KMS-11 (cell line): Measurements from ENCODE around the gene UHMK1.

Source experiments
- H2AFZ ChIP-seq: fragments of 200-600 bp; sonication (generic); 2 replicates; pipeline ENCODE4 v1.6.1; 2016; ENCODE audit warnings: antibody characterized with exemption, mixed run types, low read depth
- H3K27ac ChIP-seq: fragments of 200-600 bp; sonication (generic); 2 replicates; pipeline ENCODE4 v1.6.1; 2016; ENCODE audit warnings: mild to moderate bottlenecking, mixed run types
- H3K27me3 ChIP-seq: fragments of 200-600 bp; sonication (generic); 2 replicates; pipeline ENCODE4 v1.6.1; 2017; ENCODE audit warnings: mild to moderate bottlenecking, low read depth, mixed run types, moderate library complexity; ENCODE audit not compliant: insufficient read depth
- H3K36me3 ChIP-seq: fragments of 200-600 bp; sonication (generic); 2 replicates; pipeline ENCODE4 v1.6.1; 2017; ENCODE audit warnings: mild to moderate bottlenecking, mixed run types; ENCODE audit not compliant: insufficient read depth
- H3K4me1 ChIP-seq: fragments of 200-600 bp; sonication (generic); 2 replicates; pipeline ENCODE4 v1.6.1; 2016; ENCODE audit warnings: mild to moderate bottlenecking, low read depth, mixed run types; ENCODE audit not compliant: poor library complexity, severe bottlenecking
- H3K4me2 ChIP-seq: fragments of 200-600 bp; sonication (generic); 2 replicates; pipeline ENCODE4 v1.7.0; 2016; ENCODE audit warnings: mild to moderate bottlenecking, mixed run types
- H3K4me3 ChIP-seq: fragments of 200-600 bp; sonication (generic); IDR thresholded peaks from 2 replicates; pipeline ENCODE4 v1.6.1; 2017; ENCODE audit warnings: low read depth, low read length, mixed read lengths; ENCODE audit not compliant: insufficient read depth
- H3K79me2 ChIP-seq: fragments of 200-600 bp; sonication (generic); 2 replicates; pipeline ENCODE4 v1.6.1; 2016; ENCODE audit warnings: low read depth, mixed run types; ENCODE audit not compliant: insufficient read depth
- H3K9ac ChIP-seq: fragments of 200-600 bp; sonication (generic); 2 replicates; pipeline ENCODE4 v1.6.1; 2016; ENCODE audit warnings: mild to moderate bottlenecking, mixed run types
- H4K20me1 ChIP-seq: fragments of 200-600 bp; sonication (generic); 2 replicates; pipeline ENCODE4 v1.6.1; 2016; ENCODE audit warnings: mild to moderate bottlenecking, mixed run types; ENCODE audit not compliant: insufficient read depth
- CTCF ChIP-seq: fragments of 200-600 bp; sonication (generic); conservative IDR thresholded peaks from 2 replicates; pipeline ENCODE4 v1.6.1; 2017; ENCODE audit warnings: low read depth, mild to moderate bottlenecking, antibody characterized with exemption, low read length, moderate library complexity, mixed read lengths

Gene UHMK1

GRCh38 chr1:162561037-162561615 lies 63.5 kb downstream of the UHMK1 start:
- Histone ChIP-seq H3K4me1 (peaks cover 49% of the 10 kb centered on the region), H3K27ac (peak overlapping the region; percentile 61), H3K4me3 (peak overlapping the region; percentile 94), H3K9ac (peak overlapping the region; percentile 77), H3K79me2 (peaks cover 46% of the 10 kb centered on the region), H3K36me3 (peaks cover 6% of the 10 kb centered on the region), H2AFZ (peak overlapping the region; percentile 98), H4K20me1 (peaks cover 32% of the 10 kb centered on the region), H3K4me2 (peak overlapping the region; percentile 82), H3K27me3 (no peaks in the 10 kb centered on the region)
- no peak for TF ChIP-seq CTCF

DNA sequence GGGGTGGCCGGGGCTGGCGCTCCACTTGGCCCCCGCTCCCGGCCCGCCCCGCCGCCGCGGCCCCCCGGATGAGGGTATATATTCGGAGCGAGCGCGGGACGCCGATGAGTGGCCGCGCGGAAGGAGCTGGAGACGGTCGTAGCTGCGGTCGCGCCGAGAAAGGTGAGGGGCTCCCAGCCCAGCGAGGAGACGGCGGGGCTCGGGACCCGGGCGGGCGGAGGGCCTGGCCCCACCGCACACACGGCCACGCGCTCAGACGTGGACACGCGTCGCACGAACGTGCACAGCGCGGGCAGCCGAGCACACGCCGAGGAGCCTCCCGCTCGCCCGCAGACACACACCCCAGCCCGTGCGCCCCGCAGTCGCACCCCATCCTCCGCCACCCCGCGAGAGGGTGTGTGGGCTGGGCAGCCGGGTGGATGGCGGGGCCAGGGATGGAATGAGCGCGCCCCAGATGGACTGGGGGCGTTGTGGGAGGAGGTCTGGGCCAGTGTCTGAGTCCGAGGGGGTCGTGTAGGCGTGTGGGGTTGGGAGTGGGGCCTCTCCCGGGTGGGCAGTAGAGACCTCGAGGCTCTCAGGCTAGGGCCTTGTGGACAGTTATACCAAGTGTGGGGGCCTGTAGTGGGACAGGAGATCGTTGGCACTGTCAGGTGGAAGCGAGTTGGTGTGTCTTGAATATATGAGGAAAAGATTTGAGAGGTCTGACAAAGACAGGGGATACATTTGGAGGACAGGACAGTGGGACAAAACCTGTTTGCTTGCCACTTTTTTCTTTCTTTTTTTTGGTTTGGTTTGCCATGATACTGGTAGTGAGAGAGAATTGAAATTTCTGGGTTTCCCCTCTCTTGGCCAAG lies 64.2 kb downstream of the UHMK1 start, which contains the start of gene UAP1:
Gene UAP1 (plus strand): TSS at position 107 of the 854 bp plus-strand sequence. CDS start 4,347 bp downstream, outside the sequence.
- H3K36me3 ChIP-seq = peaks cover 13% of the 10 kb centered on the region
- no peaks in the 10 kb centered on the region for H3K27me3 ChIP-seq
- H4K20me1 ChIP-seq = peaks cover 33% of the 10 kb centered on the region
- H3K4me1 ChIP-seq = peaks cover 56% of the 10 kb centered on the region
- peak within 1 kb of the TSS; percentile 77 for H3K9ac ChIP-seq
- TF ChIP-seq CTCF = no peak
- H2AFZ ChIP-seq = peak within 1 kb of the TSS; percentile 98
- H3K79me2 ChIP-seq = peaks cover 53% of the 10 kb centered on the region
- H3K4me3 ChIP-seq = peak within 1 kb of the TSS; percentile 94
- H3K27ac ChIP-seq = peak within 1 kb of the TSS; percentile 61
- H3K4me2 ChIP-seq = peak within 1 kb of the TSS; percentile 93

DNA sequence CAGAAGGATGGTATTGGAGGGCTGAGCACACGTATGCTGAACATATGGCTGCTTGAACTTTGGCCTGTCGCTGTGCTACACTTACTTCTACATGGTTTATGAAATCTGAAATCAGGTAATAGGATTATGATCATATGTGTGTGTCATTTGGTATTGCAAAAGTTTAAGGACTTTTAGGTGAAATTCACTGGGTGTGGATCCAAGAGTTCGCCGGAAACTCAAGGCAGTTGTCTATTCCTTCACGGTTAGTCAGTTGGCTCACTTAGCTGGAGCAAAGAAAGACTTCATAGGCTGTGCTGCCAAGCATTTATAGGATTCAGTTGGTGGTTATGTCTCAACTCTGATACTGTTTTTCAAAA lies 64.8 kb downstream of the UHMK1 start:
- Histone ChIP-seq H3K4me1 (peaks cover 62% of the 10 kb centered on the region), H2AFZ (0 out of 2 replicates have a peak overlapping the region, but pooled peaks have one; percentile 98), H3K27me3 (no peaks in the 10 kb centered on the region), H4K20me1 (peaks cover 37% of the 10 kb centered on the region), H3K4me2 (peak overlapping the region; percentile 93), H3K79me2 (peaks cover 59% of the 10 kb centered on the region), H3K9ac (peak overlapping the region; percentile 77), H3K36me3 (peaks cover 20% of the 10 kb centered on the region), H3K4me3 (peak overlapping the region; percentile 94), H3K27ac (peak overlapping the region; percentile 61)
- TF ChIP-seq CTCF = no peak

DNA sequence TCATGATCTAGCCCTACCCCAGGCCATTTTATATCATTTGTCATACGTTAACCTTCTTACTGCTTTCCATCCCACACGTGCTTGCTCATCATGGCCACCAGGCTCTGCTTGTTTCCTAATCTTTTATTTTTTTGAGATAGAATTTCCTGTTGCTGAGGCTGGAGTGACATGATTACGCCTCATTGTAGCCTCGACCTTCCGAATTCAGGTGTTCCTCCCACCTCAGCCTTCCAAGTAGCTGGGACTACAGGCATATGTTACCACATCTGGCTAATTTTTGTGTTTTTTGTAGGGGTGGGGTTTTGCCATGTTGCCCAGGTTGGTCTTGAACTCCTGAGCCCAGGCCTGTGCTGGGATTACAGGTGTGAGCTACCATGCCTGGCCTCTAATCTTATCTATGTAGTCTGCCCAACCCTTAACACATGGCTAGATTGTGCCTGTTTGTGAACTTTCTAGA lies 67.2 kb downstream of the UHMK1 start:
- Histone ChIP-seq H3K4me2 (peak overlapping the region; percentile 93), H3K9ac (no peak overlapping the region), H3K79me2 (peaks cover 83% of the 10 kb centered on the region), H2AFZ (no peak overlapping the region), H3K36me3 (peaks cover 41% of the 10 kb centered on the region), H3K27me3 (no peaks in the 10 kb centered on the region), H3K4me1 (peaks cover 83% of the 10 kb centered on the region), H3K27ac (peak overlapping the region; percentile 4; the same call in 1 of the 2 replicates), H4K20me1 (peaks cover 39% of the 10 kb centered on the region), H3K4me3 (peak overlapping the region; percentile 83)
- TF ChIP-seq CTCF = no peak
